GM18499 (cell line): Measurements from ENCODE around the gene ZNF593OS.

ENCODE experiments used
- ATAC-seq: cut with Tn5 transposase; IDR thresholded peaks from one replicate; pipeline ENCODE4 v1.9.1; 2021; ENCODE audit warnings: moderate number of reproducible peaks; ENCODE audit not compliant: insufficient read depth, unreplicated experiment

ZNF593OS gene

GRCh38 chr1:26129778-26130177, 41.9 kb downstream of the ZNF593OS start:
- no peak for ATAC-seq

GRCh38 chr1:26127235-26128163, 44.1 kb downstream of the ZNF593OS start:
- no peak for ATAC-seq

GRCh38 chr1:26126321-26127084, 45.1 kb downstream of the ZNF593OS start:
- no peak for ATAC-seq

GRCh38 chr1:26125946-26126320, 45.7 kb downstream of the ZNF593OS start:
- ATAC-seq, result no peak

GRCh38 chr1:26125382-26125781, 46.2 kb downstream of the ZNF593OS start:
- ATAC-seq, result no peak

GRCh38 chr1:26124418-26125331, 47.0 kb downstream of the ZNF593OS start:
- no peak for ATAC-seq

- ATAC-seq, result no peak
Measured at GRCh38 chr1:26122988-26123973, 48.4 kb downstream of the ZNF593OS start.

- no peak for ATAC-seq
Measured at GRCh38 chr1:26121854-26122773, 49.5 kb downstream of the ZNF593OS start.

GRCh38 chr1:26119892-26120608, 51.6 kb downstream of the ZNF593OS start:
- ATAC-seq, result no peak
